COLO668 (cell line): ENCODE measurements around the gene MRTFA.

Source experiments
- DNase-seq: peaks from one replicate; lab custom pipeline; 2025; ENCODE audit not compliant: unreplicated experiment; lab: John Stamatoyannopoulos, UW

The MRTFA gene

DNA sequence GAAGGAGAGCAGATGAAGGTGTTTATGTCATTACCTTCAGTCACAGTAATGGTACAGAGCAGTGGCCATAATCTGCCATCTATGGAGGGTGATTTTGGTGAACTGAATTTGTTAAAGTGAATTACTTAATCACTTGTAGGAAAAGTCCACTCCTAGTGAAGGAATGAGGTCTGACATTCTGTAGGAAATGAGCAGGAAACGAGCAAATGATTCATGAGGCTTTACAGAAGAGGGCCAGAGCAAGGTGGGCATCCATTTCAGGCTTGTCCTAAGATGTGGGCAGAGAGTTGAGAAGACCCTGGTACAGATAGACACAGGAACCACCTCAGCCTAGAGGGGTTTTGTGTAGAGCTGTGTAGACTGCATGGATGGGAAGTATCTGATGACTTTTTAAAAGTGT is 272.1 kb downstream of the MRTFA start:
- no peak for DNase-seq

- DNase-seq, result no peak
These were observed 273.5 kb downstream of the MRTFA start for GRCh38 chr22:40363059-40363458.

- no peak for DNase-seq
These were observed 275.4 kb downstream of the MRTFA start for GRCh38 chr22:40361100-40361499.
